ENCODE data around the gene TRIM24. TPM values are rescaled to one million over a fixed set of nuclear protein-coding genes. Genes with fewer than 3 reads are reported as not detected.

TRIM24 gene
- polyA plus RNA-seq, 1 of the 3 experiments (the other 2 are of a cell fraction) = 5.3 TPM

DNA sequence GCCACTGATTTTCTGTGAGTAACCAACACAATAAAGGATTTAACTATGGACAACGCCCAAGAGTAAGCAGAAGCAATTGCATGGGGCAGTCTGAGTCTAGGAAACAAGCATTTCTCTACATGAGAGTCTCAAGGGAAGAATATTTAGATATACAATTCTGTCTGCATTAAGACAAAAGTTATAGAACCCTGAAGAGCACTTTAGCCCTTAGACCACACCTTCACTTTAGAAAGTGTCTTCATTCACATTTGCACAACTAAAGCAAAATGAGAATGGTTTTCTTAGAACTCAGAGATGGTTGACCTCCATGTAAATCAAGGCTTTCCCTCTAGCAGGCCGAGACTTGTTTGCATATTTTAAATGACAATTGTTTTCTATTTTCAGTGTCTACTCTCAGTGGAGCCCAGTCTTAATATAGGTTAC is 25.5 kb upstream of the TRIM24 start (continued):
- TF ChIP-seq, protein P1, sequence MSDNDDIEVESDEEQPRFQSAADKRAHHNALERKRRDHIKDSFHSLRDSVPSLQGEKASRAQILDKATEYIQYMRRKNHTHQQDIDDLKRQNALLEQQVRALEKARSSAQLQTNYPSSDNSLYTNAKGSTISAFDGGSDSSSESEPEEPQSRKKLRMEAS (IDR thresholded peaks at IDR 0.05; ENCODE audit: low read depth) = no peak

DNA sequence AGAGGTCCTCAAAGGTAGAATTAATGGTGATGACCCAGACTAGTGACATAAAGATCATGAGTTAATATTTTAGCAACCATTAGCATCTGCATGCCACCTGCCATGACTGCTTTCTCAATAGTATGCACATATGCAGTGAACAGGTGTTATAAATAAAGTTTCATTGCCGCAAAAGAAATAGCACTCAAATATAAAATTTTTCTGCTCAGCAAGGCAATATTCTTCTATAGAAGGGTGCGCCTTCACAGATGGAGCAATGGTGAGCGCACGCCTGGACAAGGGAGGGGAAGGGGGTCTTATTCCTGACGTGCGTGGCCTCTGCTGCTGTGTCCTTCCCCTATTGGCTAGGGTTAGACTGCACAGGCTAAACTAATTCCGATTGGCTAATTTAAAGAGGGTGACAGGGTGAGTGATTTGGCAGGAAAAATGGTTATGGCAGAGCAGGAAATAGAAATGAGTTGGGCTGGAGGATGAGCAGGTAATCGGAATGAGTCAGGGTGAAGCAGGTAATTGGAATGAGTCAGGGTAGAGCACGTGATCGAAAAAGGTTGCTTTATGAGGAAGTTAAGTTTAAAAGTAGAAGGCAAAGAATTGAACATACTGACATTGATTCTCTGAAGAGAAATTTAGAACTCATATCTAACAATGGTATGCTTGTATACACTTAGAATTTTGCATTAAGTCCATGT is 24.7 kb upstream of the TRIM24 start:
- Histone ChIP-seq H3K9ac (no peak overlapping the region), H3K4me1 (ENCODE audit: control insufficient read depth in 1 of 2, insufficient read depth in 2 of 2, low read depth in 1 of 2, low read length in 1 of 2) (no peaks in the 10 kb centered on the region), H4K20me1 (ENCODE audit: insufficient read depth) (no peaks in the 10 kb centered on the region), H3K79me2 (ENCODE audit: insufficient read depth) (no peaks in the 10 kb centered on the region), H3F3A (replicated peaks; ENCODE audit: insufficient read depth) (no peaks in the 10 kb centered on the region), H3K27me3 (ENCODE audit: insufficient read depth) (no peaks in the 10 kb centered on the region), H3K9me3 (peaks cover 2% of the 10 kb centered on the region; the same call in 1 of the 2 replicates), H3K4me3 (ENCODE audit: low read depth in 2 of 2, low read length in 1 of 2) (no peak overlapping the region), H3K27ac (ENCODE audit: low read depth in 2 of 2, low read length in 1 of 2) (no peak overlapping the region), H3K36me3 (replicated peaks in 1 of 2; ENCODE audit: control insufficient read depth in 1 of 2, insufficient read depth in 2 of 2, low read length in 1 of 2) (no peaks in the 10 kb centered on the region), H3K9me2 (no peaks in the 10 kb centered on the region), H2AFZ (ENCODE audit: low read depth) (no peak overlapping the region), H3K4me2 (no peak overlapping the region)
- ChIA-PET POLR2A (no interaction called here), CTCF (no interaction called here)
- 59% methylated on average over 10 of the region's 10 CpGs for WGBS (ENCODE audit: low lambda C conversion rate)
- no peak for DNase-seq
- TF ChIP-seq, protein P2, sequence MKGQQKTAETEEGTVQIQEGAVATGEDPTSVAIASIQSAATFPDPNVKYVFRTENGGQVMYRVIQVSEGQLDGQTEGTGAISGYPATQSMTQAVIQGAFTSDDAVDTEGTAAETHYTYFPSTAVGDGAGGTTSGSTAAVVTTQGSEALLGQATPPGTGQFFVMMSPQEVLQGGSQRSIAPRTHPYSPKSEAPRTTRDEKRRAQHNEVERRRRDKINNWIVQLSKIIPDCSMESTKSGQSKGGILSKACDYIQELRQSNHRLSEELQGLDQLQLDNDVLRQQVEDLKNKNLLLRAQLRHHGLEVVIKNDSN (IDR thresholded peaks at IDR 0.05; ENCODE audit: borderline replicate concordance, low read depth) = no peak
- TF ChIP-seq ELF1 (IDR thresholded peaks at IDR 0.05) (no peak), RFX5 (IDR thresholded peaks at IDR 0.05; ENCODE audit: low read length) (no peak)

DNA sequence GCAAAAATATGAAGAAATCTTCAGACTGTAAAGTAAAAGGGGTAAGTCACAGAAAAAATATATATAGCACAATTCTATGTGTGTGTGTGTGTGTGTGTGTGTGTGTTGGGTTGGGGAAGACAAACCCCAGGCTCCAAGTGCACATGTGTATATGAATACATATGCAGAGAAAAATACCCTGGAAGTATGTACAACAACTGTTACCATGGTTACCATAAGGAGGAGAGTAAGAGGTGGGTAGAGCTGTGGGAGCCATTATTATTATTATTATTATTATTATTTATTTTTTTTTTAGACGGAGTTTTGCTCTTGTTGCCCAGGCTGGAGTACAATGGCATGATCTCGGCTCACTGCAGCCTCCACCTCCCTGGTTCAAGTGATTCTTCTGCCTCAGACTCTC is 23.7 kb upstream of the TRIM24 start:
- H3K79me2 ChIP-seq (ENCODE audit: insufficient read depth) = no peaks in the 10 kb centered on the region
- H3K9me3 ChIP-seq = no peaks in the 10 kb centered on the region
- no peak overlapping the region for H3K4me3 ChIP-seq (ENCODE audit: low read depth in 2 of 2, low read length in 1 of 2)
- 33% methylated on average over 2 of the region's 2 CpGs for WGBS (ENCODE audit: low lambda C conversion rate)
- POLR2A ChIA-PET = no interaction called here
- DNase-seq = no peak
- CTCF ChIA-PET = interaction anchor here (1.0 kb wide), 2 partner anchors 15 to 164 kb away, joined by 3 read pairs; no protein-coding TSS in a partner anchor
- no peak overlapping the region for H3K4me2 ChIP-seq
- H3K9ac ChIP-seq = no peak overlapping the region
- no peak overlapping the region for H2AFZ ChIP-seq (ENCODE audit: low read depth)
- H3K9me2 ChIP-seq = no peaks in the 10 kb centered on the region
- no peak overlapping the region for H3K27ac ChIP-seq (ENCODE audit: low read depth in 2 of 2, low read length in 1 of 2)
- H3F3A ChIP-seq (replicated peaks; ENCODE audit: insufficient read depth) = no peaks in the 10 kb centered on the region
- no peaks in the 10 kb centered on the region for H3K4me1 ChIP-seq (ENCODE audit: control insufficient read depth in 1 of 2, insufficient read depth in 2 of 2, low read depth in 1 of 2, low read length in 1 of 2)
- H3K27me3 ChIP-seq (ENCODE audit: insufficient read depth) = no peaks in the 10 kb centered on the region
- TF ChIP-seq MXI1 (IDR thresholded peaks at IDR 0.05; ENCODE audit: low read depth, low read length) (no peak), CHD2 (IDR thresholded peaks at IDR 0.05; ENCODE audit: low read length, partially characterized antibody) (no peak), NRF1 (IDR thresholded peaks at IDR 0.05; ENCODE audit: low read depth, low read length) (no peak), FOSL2 (IDR thresholded peaks at IDR 0.05; ENCODE audit: borderline replicate concordance, low read depth) (no peak), GABPA (IDR thresholded peaks at IDR 0.05; ENCODE audit: low read depth) (no peak), TAF1 (IDR thresholded peaks at IDR 0.05; ENCODE audit: borderline replicate concordance, low read depth, low read length) (no peak), ELF1 (IDR thresholded peaks at IDR 0.05) (no peak), GATA2 (CRISPR knock-in tag; IDR thresholded peaks at IDR 0.05) (no peak)
- TF ChIP-seq, protein P3, sequence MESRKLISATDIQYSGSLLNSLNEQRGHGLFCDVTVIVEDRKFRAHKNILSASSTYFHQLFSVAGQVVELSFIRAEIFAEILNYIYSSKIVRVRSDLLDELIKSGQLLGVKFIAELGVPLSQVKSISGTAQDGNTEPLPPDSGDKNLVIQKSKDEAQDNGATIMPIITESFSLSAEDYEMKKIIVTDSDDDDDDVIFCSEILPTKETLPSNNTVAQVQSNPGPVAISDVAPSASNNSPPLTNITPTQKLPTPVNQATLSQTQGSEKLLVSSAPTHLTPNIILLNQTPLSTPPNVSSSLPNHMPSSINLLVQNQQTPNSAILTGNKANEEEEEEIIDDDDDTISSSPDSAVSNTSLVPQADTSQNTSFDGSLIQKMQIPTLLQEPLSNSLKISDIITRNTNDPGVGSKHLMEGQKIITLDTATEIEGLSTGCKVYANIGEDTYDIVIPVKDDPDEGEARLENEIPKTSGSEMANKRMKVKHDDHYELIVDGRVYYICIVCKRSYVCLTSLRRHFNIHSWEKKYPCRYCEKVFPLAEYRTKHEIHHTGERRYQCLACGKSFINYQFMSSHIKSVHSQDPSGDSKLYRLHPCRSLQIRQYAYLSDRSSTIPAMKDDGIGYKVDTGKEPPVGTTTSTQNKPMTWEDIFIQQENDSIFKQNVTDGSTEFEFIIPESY (IDR thresholded peaks at IDR 0.05; ENCODE audit: borderline replicate concordance, low read depth) = no peak
- TF ChIP-seq, protein P4, sequence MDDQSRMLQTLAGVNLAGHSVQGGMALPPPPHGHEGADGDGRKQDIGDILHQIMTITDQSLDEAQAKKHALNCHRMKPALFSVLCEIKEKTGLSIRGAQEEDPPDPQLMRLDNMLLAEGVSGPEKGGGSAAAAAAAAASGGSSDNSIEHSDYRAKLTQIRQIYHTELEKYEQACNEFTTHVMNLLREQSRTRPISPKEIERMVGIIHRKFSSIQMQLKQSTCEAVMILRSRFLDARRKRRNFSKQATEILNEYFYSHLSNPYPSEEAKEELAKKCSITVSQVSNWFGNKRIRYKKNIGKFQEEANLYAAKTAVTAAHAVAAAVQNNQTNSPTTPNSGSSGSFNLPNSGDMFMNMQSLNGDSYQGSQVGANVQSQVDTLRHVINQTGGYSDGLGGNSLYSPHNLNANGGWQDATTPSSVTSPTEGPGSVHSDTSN (IDR thresholded peaks at IDR 0.05) = no peak
- TF ChIP-seq, protein P1 (IDR thresholded peaks at IDR 0.05; ENCODE audit: low read depth) = no peak
- H3K36me3 ChIP-seq (replicated peaks in 1 of 2; ENCODE audit: control insufficient read depth in 1 of 2, insufficient read depth in 2 of 2, low read length in 1 of 2) = no peaks in the 10 kb centered on the region
- no peaks in the 10 kb centered on the region for H4K20me1 ChIP-seq (ENCODE audit: insufficient read depth)

Data from SK-N-SH (cell line).